Fibroblast of skin of abdomen (primary cell): Measurements from ENCODE around the gene TCF20.

Source experiments
- DNase-seq: peaks from one replicate; pipeline ENCODE4 v3.0.0-alpha.2; 2013

TCF20 gene

DNA sequence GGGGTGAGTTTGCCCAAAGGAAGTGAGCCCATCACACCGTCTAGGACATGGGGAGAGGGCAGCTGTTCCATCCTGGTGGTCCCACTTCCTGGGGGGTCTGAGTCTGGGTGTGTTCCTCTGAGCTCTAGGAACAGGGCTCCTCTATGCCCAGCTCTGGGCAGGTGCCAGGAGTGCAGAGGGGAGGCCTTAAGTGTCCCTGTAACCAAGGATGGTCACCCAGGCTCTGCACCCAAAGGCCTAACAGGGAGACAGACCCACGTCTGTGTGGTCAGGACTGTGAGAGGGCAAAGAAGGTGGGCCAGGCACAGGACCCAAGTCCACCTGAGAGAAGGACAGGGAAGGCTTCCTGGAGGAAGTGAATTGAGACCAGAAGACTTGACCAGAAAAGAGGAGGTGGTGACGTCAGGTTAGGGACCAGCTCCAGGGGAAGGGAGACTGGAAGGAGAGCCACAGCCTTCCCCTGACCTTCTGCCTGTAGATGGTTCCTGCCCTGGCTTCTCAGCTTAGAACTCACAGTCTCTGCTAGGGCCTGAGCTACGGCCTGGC lies 11.3 kb upstream of the TCF20 start:
- DNase-seq: no peak

DNA sequence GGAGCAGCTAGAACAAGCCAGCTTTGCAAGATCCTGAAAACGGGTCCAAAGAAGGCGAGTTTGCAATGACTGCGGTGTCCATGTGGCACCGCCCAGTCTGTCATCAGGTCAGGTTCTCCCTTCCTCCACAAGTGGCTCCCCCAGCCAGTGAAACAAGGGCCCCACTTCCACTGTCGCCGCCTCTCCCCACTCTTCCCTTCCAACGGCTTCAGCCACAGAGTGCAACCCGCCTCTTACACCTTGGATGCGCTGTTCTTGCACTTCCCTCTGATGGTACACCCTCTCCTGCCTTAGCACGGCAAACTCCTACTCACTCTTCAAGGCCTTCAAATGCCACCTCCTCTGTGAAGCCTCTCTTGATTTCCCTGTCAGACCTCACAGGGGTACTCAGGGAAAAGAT lies 10.8 kb upstream of the TCF20 start:
- no peak for DNase-seq

DNA sequence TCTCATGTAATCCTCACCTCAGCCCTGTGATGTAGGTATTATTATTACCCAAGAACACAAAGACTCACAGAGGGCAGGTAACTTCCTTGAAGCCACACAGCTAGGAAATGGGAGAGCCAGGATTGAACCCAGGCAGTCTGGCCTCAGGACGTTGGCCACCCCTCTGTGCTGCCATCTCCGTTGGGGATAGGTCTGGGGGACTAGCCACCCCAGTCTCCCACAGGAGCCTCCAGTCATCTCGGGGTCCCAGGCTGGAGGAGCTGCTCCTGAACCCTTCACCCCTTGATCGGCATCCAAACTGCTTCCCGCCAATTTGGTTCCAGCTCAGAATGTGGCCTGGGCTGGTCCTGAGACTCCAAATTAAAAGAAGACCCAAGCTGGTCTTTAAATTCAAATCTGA lies 10.4 kb upstream of the TCF20 start:
- DNase-seq: no peak

DNA sequence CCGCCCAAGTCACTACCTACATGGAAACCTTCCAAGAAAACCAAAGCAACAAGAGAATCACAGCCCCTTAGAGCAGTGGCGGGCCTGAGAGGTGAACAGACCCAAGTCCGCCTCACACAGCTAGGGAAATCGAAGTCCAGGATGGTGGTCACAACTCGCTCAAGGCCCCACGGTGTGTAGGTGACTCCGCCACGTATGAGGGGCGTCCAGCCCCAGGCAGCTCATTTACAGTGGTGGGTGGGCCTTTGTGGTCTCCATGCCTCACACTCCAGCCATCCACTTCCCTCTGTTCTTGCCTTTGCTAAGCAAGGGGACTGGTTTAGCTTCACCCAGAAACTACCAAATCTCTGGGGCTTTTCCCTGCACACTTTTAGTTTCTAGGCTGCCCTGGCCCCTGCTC lies 9.7 kb upstream of the TCF20 start:
- no peak for DNase-seq

DNA sequence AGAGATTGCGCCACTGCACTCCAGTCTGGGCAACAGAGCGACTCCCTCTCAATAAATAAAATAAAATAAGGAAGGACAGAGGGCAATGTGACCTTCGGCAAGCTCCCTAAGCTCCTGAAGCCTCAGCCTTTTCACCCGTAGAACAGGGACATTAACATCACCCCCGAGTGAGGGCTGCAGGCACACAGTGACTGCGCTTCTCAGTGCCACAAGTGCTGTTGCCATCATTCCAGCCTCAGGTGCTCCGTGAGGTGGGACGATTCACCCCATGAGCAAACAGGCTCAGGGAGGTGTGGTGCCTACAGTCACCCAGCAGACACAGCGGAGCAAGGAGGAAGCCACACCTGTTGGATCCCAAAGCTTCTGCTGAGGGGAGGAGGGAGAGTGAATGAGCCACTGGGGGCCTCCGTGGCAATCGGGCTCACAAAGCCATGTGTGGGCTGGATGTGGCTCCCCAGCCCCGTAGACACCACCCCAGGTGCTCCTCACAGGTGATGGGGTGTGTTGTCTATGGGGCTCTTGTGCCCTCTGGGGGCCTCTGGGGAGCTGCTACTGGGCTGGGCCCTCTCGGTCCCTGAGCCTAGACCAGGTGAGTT lies 9.1 kb upstream of the TCF20 start:
- DNase-seq: no peak

DNA sequence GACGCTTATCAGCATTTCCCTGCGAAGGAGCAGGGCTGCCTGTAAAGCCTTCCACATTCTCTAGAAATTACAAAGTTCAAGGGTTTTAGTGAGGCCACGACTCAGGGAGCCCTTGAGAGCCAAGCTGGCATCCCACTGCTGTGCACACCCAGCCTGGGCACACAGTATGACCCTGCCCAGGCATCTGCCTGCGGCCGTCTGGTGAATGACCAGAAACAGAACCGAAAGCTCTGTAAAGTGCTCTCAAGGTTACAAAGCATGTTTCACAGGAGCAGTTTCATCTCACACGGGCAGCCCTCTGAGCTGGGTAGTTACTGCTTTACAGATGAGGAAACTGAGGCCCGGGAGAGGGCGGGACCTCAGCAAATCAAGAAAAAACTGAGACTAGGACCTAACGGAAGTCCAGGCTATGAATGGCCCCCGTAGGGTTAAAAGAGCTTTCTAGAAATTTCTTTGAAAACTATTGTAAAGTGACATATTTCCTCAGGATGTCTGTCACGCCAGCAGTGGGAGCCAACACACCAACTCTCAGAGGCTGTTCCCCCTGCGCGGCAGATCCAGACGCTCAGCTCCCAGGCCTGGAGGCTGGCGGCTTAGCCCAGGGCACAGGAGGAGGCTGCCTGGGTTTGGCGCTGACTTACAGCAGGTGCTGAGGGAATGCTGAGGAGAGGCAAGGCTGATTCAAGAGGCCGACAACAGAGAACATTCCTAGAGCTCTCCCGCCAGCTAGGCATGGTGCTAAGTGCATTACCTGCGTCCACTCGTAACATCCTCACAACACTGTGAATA lies 7.7 kb upstream of the TCF20 start:
- no peak for DNase-seq

DNA sequence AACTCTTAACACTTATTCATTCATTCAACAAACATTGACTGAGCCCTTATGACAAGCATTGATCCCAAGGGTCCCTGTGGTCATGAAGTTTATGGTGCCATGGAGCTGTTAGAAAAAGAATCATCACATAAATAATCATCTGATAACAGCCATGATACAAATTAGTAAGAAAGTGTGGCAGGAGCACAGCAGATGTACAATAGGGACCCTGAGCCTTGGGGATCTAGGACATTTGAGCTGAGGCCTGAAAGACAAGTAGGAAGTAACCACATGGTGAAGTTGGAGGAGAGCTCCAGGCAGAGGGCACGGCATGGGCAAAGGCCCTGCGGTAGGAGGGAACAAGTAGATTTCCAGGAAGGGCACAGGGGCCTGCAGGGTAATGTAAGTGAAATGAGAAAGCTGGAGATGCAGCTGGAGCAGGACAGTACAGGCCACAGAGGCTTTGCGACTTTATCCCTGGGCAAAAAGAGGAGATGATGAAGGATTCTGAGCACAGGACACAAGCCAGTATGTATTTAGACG lies 6.8 kb upstream of the TCF20 start:
- DNase-seq: no peak

DNA sequence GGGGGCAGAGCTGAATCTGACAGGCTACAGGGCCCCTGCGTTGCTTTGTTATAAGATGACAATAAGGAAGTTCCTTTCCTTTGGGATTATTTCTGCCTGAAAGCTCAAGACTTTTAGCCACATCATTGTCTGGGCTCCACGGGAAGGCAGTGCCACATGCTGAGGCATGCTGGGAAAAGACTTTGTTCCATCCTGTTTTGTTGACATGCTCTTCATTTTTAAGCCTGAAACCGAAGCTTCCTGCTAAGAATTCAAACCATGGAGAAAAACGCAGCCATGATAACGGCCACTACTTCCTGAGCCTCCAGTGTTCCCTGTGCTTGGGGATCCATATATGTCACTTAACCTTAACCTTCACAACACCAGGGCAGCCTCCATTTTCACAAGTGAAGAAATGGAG lies 5.5 kb upstream of the TCF20 start:
- no peak for DNase-seq

DNA sequence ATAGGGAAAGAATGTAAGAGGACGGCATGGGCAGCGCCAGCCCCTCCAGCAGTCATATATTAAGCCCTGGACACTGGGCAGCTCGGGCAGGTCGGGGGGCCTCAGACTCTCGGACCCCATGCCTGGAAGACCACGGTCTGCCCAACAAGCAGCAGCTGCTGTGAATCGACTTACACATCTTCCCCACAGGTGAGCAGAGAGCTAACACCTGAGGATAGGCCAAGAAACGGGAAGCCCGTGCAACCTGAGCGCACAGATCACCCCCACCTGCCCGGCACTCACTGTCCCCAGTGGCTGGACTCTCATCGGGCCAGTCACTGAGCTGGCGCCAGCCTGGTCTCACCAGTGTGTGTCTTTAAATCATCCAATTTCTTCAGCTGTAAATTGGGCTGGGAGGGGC lies 4.7 kb upstream of the TCF20 start:
- no peak for DNase-seq

DNA sequence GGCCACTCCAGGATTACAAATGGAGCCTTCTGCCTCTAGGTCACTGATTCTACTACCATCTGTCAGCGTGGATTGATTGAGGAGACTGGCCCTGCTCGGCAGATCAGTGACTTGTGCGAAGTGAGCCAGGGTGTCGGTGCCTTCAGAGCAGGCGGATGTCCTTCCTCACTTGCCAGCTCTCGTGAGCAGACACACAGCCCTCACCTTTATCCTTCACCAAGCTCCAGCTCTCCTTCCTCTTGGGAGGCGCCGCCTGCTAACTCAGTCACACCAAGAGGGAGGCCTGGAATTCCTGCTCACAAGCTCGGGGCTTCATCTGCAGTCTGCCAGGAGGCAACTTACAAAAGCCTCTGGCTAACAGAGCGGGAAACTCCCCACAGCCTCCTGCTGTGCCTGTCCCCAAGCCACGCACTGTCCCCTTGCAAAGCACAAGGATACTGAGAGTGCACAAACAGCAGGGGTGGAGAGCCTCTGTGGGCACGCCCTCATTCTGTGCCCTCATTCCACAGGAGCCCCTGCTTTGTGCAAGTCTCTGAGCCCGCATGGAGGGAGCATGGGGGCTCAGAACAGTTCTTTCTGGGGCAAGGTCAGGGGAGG lies 3.5 kb upstream of the TCF20 start:
- no peak for DNase-seq

DNA sequence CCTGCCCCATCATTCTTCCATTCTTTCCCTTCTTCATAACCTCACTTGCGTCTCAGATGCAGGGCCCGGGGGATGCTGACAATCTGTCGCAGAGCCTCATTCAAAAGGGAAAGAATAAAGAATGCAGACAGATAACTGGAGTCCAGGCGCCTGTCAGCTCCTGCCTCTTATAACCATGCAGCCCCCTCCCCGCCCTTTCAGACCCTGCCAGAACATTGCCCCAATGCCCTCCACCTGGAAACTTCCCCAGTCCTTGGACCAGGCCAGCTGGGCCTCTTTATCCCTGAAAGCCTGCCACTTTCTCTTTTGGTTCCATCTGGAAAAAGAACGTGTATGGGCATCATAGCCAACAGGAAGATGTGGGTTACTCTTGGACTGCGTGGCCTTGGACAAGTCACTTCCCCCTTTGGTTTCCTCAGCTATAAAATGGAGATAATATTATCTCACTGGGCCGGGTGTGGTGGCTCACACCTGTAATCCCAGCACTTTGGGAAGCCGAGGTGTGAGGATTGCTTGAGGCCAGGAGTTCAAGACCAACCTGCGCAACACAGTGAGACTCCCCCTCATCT lies 2.1 kb upstream of the TCF20 start:
- DNase-seq: no peak

DNA sequence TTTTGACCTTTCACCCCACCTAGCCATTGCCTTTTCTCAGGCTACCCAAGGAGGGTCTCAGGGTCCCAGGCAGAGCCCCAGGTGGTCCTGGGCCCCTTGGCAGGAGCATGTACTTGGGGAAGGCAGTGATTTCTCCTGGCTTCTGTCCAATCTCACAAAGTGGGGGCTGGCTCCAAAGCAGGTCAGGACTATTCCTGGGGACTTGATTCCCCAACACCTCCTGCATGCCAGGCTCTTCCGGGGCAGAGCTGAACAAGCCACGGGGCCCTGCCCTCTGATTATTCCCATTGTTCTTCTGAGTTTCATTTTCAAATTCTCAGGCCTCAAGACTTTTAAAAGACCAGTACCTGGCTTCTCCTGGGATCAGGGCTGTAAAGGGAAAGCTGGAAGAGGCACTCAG lies 1.5 kb upstream of the TCF20 start:
- no peak for DNase-seq

DNA sequence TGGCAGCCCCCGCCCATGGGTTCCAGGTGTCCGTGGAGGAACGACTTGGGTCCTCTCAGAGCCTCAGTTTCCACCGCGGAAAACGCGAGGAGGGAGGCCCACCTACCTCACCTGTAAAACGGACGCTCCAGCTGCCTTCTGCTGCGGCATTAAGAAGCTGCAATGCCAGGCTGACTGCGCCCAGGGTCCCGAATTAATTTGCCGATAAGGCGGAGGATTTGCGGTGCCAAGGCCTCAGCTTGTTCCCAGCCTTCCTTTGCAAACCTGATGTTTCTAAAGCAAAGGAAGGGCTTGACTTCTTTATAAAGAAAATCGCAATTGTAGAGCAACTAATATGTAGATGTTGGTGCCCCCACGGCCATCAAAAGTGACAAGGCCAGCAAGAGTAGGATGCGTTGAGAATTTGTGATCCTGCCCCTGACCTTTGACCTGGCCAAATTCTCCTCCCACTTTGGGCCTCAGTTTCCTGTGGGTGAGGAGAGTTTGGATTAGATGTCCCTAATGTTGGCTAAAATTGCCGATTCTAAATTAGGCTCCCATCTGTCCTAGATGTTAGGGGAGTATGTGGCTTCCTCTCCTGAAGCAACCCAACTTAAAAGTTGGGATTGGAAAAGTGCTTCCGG lies 849 bp upstream of the TCF20 start:
- DNase-seq: no peak

DNA sequence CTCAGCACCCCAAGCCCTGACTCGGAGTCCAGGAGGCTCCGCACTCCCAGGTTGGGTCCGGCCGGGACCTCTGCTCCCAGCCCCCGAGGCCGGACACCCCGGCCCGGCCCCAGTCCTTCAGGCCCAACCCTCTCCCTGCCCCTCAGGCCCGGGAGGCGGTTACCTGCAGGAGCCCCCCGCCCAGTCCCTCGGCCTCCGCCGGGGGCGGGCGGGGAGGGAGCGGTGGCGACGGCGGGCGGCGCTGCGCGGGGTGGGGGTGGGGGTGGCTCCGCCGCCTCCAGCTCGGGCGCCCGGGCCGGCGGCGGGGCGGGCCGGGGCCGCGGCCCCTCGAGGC lies 310 bp downstream of the TCF20 start:
- no peak for DNase-seq

DNA sequence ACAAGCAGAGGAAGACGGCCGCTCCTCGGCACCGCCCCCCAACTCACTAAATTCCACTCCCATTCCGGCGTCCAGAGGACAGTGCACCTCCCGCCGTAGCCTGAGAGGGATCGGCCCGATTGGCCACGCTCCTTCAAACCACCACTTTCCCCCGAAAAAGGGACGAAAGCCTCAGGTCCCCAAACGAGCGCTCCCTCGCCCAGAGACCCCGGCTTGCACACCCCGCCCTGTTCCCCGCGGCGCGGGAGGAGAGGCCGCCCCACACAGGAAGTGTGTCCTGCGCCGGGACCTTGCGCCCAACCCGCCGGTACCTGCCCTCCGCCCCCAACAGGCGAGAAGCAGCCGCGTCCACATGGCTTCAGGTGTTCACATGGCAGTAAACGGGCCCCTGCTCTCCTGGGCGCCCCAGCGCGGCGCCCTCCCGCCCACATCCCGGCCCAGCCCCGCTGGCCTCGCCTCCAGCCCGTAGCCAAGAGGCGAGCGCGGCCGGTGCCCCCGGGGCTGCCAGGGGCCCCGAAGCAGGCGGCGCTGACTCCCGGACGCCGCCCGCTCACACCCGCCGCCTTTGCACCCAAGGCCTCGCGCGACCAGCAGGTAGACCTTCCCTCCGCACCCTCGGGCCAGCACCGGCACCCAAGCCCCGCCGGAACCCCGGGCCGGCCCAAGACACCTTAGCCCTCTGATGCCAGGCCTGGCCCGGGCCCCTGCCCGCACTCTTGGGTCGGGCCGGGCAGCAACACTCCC lies 849 bp downstream of the TCF20 start:
- DNase-seq: no peak

DNA sequence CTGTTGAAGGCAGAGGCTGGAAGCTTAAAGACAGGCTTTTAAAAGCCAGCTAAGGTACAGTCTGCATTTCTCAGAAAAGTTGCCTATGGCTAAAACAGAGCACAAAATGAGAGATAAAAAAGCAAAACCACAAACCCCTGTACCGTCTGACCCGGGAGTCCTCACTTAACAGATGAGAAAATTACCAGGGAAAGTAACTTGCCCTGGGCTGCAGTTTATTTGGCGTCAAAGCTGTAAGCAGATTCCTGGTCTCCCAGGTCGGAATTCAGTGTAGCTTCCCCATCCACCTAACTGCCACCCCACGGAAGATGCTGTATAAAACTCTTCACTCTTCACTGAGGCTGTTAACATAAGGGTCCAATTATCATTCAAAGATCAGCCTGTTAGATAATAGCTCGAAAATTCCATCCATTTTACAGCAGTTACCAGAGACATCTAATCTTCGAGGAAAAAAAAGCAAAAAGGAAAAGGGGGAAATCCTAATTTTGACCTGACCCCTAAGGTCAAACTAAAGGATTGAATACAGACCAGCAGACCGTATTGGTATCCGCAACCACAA lies 1.5 kb downstream of the TCF20 start:
- DNase-seq: no peak

DNA sequence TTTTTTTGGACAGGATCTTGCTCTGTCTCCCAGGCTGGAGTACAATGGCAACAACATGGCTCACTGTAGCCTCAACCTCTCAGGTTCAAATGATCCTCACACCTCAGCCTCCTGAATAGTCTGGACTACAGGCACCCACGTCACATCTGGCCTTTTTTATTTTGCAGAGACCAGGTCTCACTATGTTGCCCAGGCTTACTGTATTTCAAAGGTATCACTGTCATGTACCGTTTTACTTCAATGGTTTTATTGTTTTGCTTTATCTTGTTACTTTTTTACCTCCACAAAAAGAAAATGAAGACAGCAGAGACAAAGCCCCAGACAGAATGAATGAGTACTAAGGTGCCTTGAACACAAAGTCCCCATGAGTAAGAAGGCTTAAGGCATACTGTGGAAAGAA lies 5.1 kb downstream of the TCF20 start:
- DNase-seq: no peak

DNA sequence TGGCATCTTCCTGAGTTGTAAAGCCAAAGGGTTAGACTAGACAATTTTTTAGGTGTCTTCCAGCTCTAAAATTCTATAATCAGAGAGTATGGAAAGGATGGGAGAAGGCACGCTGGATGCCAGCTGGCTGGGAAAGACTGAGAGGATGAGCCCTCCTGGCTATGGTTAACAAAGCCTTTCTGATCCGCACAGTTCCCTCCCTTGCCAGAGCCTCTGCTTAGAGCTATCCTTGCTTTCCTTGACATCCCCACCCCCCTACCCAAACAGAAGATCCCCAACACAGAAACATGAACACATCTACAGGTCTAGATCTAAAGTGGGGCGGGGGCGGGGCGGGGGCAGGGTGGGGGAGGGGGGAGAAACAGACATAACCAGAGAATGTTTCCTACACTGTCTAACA lies 6.5 kb downstream of the TCF20 start:
- no peak for DNase-seq

DNA sequence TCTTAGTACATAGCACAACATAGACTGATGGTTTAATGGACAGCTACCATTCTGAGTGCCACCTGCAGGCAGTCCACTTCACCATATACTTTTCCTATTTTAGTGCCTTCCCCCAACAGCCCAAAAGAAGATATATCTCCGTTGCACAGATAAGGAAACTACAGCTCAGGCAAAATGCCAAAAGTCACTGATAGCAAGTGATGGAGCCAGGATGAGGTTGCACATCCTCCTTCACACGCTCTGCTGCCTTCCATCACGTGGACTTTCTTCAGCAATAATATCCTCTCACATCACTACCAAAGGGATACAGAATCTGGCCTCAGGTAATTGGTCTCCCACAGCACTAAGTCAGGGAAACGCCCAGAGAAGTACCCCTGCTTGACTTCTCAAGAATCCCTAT lies 7.5 kb downstream of the TCF20 start:
- DNase-seq: no peak

DNA sequence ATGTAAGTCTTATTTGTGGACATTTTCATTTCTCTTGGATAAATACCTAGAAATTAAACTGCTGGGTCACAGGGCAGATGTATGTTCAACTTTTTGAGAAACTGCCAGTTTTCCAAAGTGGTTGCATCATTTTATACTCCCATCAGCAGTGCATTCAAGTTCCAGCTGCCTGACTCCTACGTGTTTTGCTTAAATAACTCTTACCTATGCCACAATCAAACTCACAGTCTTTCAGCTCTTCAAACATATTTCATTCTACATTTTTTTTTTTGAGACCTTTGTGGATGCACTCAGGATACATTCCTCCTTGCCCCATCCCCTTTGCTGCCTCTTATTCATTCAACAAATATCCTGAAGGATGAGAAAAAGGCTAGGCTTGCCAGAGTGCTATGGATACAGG lies 9.2 kb downstream of the TCF20 start:
- peak; percentile 69 for DNase-seq

DNA sequence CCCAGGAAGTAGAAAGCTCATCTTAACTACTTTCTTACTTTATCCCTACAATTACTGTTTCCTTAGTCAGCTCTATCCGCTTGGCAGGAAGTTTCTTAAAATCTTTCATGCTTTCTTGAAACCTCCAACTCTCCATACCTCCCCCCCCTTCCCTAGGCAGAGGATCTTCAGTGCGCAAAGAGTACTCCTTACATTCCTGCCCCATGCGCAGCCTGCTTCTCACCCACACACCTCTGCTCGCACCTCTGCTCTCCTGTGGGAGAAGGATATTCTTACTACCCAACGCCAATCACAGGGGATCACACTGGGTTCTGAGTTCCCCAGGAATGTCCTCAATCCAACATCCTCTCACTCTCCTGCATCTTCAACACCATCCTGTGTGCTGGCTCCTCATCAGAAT lies 12.3 kb downstream of the TCF20 start:
- peak; percentile 27 for DNase-seq

DNA sequence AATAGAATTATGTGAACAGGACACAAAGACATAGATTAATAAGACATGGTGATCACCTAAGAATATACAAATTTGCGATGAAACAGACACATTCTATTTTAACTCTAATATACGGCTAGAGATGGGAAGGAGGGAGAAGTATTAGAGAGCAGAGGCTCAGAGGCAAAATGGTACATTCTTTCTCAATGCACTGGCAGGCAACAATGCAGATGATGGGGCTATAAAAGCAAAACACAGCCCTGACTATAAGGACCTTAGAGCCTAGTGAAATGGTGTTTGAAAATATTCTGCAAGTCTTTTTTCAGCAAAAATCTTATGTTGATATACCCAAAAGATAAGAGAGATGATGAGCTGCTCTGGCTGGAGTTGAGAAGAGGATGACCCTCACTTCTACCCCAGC lies 13.1 kb downstream of the TCF20 start:
- no peak for DNase-seq
